Measurements from ENCODE around the gene DDX5.
"Not testable (repeated sequence)": the region's sequence is repeated elsewhere in the genome, so short reads cannot be mapped to it uniquely, and the experiment has no call there.

- TF ChIP-seq CTCF, POLR2A (IDR thresholded peaks at IDR 0.05): not testable (repeated sequence)
These were observed 46.3 kb downstream of the DDX5 start for GRCh38 chr17:64459818-64460217.

All from right lobe of liver (tissue), 4 donors.